ENCODE data around the gene ATP1A2. TPM values are rescaled to one million over a fixed set of nuclear protein-coding genes. Genes with fewer than 3 reads are reported as not detected.

The ATP1A2 gene
- total and polyA plus RNA-seq, 2 of the 8 experiments (the other 6 are each of a cell fraction or from before 2014, with no cell fraction given) = 39.7 to 40.8 TPM

DNA sequence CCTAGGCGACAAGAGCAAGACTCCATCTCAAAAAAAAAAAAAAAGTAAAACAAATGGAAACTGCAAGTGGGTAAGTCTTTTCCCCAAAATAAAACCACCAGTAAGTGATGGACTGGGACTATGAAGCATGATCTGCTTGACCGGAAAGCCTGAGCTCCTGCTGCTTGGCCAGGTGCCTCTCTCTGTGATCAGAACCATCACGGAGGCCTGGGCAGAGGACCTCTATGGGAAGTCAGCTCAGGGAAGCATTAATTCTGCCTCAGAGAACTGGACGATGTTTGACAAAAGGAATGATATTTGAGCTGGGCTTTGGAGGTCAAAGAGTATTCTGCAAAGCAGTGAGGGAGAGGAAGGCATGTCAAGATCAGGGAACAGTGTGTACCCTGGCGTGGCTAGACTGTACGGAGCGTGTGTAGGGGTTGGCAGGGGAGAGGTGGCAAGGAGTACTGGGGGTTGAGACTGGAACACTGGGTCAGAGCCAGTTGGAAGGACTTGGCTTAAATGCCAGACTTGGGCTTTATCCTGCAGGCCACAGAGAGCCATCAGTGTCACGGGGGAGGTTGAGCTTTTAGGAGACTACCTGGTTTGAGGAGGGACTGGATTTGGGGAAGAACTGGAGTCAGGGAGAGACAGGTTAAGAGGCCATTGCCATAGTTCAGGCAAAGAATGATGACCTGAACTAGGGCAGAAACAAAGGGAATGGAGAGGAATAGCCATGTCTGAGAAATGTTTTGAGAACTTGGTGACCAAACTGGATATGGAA lies 16.4 kb downstream of the ATP1A2 start:
- H3K36me3 ChIP-seq (ENCODE audit: control insufficient read depth in 2 of 4, insufficient read depth in 4 of 4, low read length in 3 of 4) = peaks cover 12 to 66% (median 54%) of the 10 kb centered on the region in 4 experiments; a peak in 7 of 8 replicates
- no peaks in the 10 kb centered on the region for H3K9me3 ChIP-seq (ENCODE audit: insufficient read depth in 2 of 2, low read depth in 1 of 2, low read length in 1 of 2)
- peaks cover 5% of the 10 kb centered on the region; the same call in 1 of the 2 replicates for H3K23me2 ChIP-seq (ENCODE audit: low read depth, low read length)
- no peak overlapping the region for H3K56ac ChIP-seq (replicated peaks; ENCODE audit: insufficient read length, low read depth, low read length)
- no peak for DNase-seq (ENCODE audit: low read depth in 1 of 2, low spot score in 2 of 2)
- CTCF ChIA-PET (ENCODE audit: partially characterized antibody) = interaction anchor here (0.6 to 13.8 kb wide), 9 partner anchors 20 to 88 kb away, joined by 3 to 141 read pairs (median 3); partner anchors contain the start of gene ATP1A2
- POLR2A ChIA-PET (ENCODE audit: partially characterized antibody) = interaction anchor here (0.9 to 8.1 kb wide), 4 partner anchors 8 to 220 kb away, joined by 3 to 56 read pairs (median 4); no protein-coding TSS in a partner anchor
- H3K4me1 ChIP-seq (replicated peaks in 1 of 4; ENCODE audit: control insufficient read depth in 3 of 4, insufficient read depth in 4 of 4, low read length in 3 of 4) = no peaks in the 10 kb centered on the region
- H2BK15ac ChIP-seq (ENCODE audit: low read length) = no peak overlapping the region
- H2AFZ ChIP-seq (ENCODE audit: low read length) = no peak overlapping the region
- H2BK120ac ChIP-seq (replicated peaks; ENCODE audit: low read depth, low read length) = no peak overlapping the region
- FAIRE-seq = no peak
- H4K8ac ChIP-seq (ENCODE audit: extremely low read depth, insufficient read depth, low read length) = no peak overlapping the region
- no peak overlapping the region for H3K23ac ChIP-seq (ENCODE audit: insufficient read length)
- WGBS, 2 experiments (ENCODE audit: extremely low coverage in 1 of 2, insufficient coverage in 1 of 2, insufficient read length in 1 of 2, insufficient replicate concordance in 2 of 2, low coverage in 1 of 2, low lambda C conversion rate in 2 of 2, missing lambda C conversion rate in 1 of 2) = 94% methylated on average over 8 of the region's 8 CpGs; no CpG with 5 or more reads in 1 of the 2 experiments
- no peak overlapping the region for H3K4me2 ChIP-seq (ENCODE audit: insufficient read depth in 1 of 2, low read depth in 2 of 2, low read length in 2 of 2)
- H3K79me1 ChIP-seq (ENCODE audit: low read depth, low read length) = no peaks in the 10 kb centered on the region; the same call in 1 of the 2 replicates
- H4K91ac ChIP-seq (replicated peaks; ENCODE audit: insufficient read length, low read length) = no peak overlapping the region
- H3K4me3 ChIP-seq (ENCODE audit: extremely low read depth in 1 of 4, insufficient read depth in 2 of 4, low read depth in 3 of 4, low read length in 4 of 4) = no peak overlapping the region
- H3K27me3 ChIP-seq (replicated peaks in 1 of 4; ENCODE audit: control insufficient read depth in 3 of 4, extremely low read depth in 1 of 4, insufficient read depth in 3 of 4, low read length in 3 of 4) = no peaks in the 10 kb centered on the region
- no peak overlapping the region for H2BK20ac ChIP-seq (ENCODE audit: low read length)
- H2BK5ac ChIP-seq (ENCODE audit: low read depth, low read length) = no peak overlapping the region
- H3K9ac ChIP-seq (replicated peaks in 1 of 4; ENCODE audit: extremely low read depth in 1 of 4, low read depth in 3 of 4, low read length in 3 of 4) = no peak overlapping the region
- H3K4ac ChIP-seq (replicated peaks; ENCODE audit: insufficient read length, low read depth, low read length) = no peak overlapping the region
- no peaks in the 10 kb centered on the region for H3K79me2 ChIP-seq (ENCODE audit: control insufficient read depth in 1 of 2, insufficient read depth in 2 of 2, low read length in 2 of 2)
- no peak overlapping the region for H3K14ac ChIP-seq (ENCODE audit: insufficient read length)
- no peak overlapping the region for H3K27ac ChIP-seq (ENCODE audit: low read depth, low read length)
- H2BK12ac ChIP-seq (ENCODE audit: low read depth, low read length) = no peak overlapping the region
- no peak overlapping the region for H2AK5ac ChIP-seq (ENCODE audit: low read depth, low read length)
- H4K5ac ChIP-seq (ENCODE audit: insufficient read length, low read depth, low read length) = no peak overlapping the region
- no peaks in the 10 kb centered on the region for H4K20me1 ChIP-seq (replicated peaks in 1 of 2; ENCODE audit: control insufficient read depth in 1 of 2, insufficient read depth in 2 of 2, low read length in 2 of 2)
- H3K18ac ChIP-seq (ENCODE audit: extremely low read depth, low read length) = no peak overlapping the region
- TF ChIP-seq, protein P1, sequence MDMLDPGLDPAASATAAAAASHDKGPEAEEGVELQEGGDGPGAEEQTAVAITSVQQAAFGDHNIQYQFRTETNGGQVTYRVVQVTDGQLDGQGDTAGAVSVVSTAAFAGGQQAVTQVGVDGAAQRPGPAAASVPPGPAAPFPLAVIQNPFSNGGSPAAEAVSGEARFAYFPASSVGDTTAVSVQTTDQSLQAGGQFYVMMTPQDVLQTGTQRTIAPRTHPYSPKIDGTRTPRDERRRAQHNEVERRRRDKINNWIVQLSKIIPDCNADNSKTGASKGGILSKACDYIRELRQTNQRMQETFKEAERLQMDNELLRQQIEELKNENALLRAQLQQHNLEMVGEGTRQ (IDR thresholded peaks at IDR 0.05; ENCODE audit: low read length) = no peak
- no peak for TF ChIP-seq GTF2F1 (IDR thresholded peaks at IDR 0.05; ENCODE audit: borderline replicate concordance, low read depth, low read length)
- TF ChIP-seq NANOG (IDR thresholded peaks at IDR 0.05; ENCODE audit: insufficient read depth, low read depth, low read length, poor library complexity, severe bottlenecking) = no peak
- TF ChIP-seq, protein P2, sequence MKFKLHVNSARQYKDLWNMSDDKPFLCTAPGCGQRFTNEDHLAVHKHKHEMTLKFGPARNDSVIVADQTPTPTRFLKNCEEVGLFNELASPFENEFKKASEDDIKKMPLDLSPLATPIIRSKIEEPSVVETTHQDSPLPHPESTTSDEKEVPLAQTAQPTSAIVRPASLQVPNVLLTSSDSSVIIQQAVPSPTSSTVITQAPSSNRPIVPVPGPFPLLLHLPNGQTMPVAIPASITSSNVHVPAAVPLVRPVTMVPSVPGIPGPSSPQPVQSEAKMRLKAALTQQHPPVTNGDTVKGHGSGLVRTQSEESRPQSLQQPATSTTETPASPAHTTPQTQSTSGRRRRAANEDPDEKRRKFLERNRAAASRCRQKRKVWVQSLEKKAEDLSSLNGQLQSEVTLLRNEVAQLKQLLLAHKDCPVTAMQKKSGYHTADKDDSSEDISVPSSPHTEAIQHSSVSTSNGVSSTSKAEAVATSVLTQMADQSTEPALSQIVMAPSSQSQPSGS (IDR thresholded peaks at IDR 0.05; ENCODE audit: low read length) = no peak
